ENCODE results near the gene CEACAM3. TPM values are rescaled to one million over a fixed set of nuclear protein-coding genes. Genes with fewer than 3 reads are reported as not detected.

CEACAM3 gene
- total RNA-seq = not detected

GRCh38 chr19:41796362-41796761, at the start of gene CEACAM3:
TSS of gene CEACAM3 (plus strand) at chr19:41796587. CDS start at chr19:41796678, 91 bp downstream.

GRCh38 chr19:41755328-41755913, 41.0 kb upstream of the CEACAM3 start, which contains the start of gene CEACAM6:
TSS of gene CEACAM6 (plus strand) at chr19:41755530. CDS start at chr19:41755639, 109 bp downstream.

GRCh38 chr19:41844601-41845000, 48.2 kb downstream of the CEACAM3 start, which contains the start of gene LYPD4:
TSS of gene LYPD4 (minus strand) at chr19:41844683. CDS start at chr19:41839285, 5,398 bp downstream.

GRCh38 chr19:41845001-41845050, 48.4 kb downstream of the CEACAM3 start, which contains the start of gene DMRTC2:
TSS of gene DMRTC2 (plus strand) at chr19:41845042. CDS start at chr19:41847429, 2,387 bp downstream.

GRCh38 chr19:41859618-41860418, 63.4 kb downstream of the CEACAM3 start, which contains the start of gene RPS19:
TSS of gene RPS19 (plus strand) at chr19:41860255. CDS start at chr19:41860775, 520 bp downstream.

Other genes with a start within 250 kb of the CEACAM3 start
- 1.3 TPM for gene CEACAM21, start 220.4 kb upstream of the CEACAM3 start, total RNA-seq
- gene CEACAM4, start 169.5 kb upstream of the CEACAM3 start, total RNA-seq = not detected
- gene CEACAM7, start 108.3 kb upstream of the CEACAM3 start, total RNA-seq = not detected
- gene CEACAM5, start 88.0 kb upstream of the CEACAM3 start, total RNA-seq = not detected
- gene CEACAM6, start 41.1 kb upstream of the CEACAM3 start, total RNA-seq = not detected
- gene LYPD4, start 48.1 kb downstream of the CEACAM3 start, total RNA-seq = not detected
- not detected for gene DMRTC2, start 48.5 kb downstream of the CEACAM3 start, total RNA-seq
- gene RPS19, start 63.7 kb downstream of the CEACAM3 start, total RNA-seq = 374 TPM
- gene CD79A, start 80.7 kb downstream of the CEACAM3 start, total RNA-seq = not detected
- 24.4 TPM for gene ARHGEF1, start 86.6 kb downstream of the CEACAM3 start, total RNA-seq
- gene ERFL, start 131.9 kb downstream of the CEACAM3 start, total RNA-seq = not detected
- 77.9 TPM for gene RABAC1, start 162.7 kb downstream of the CEACAM3 start, total RNA-seq
- 217 TPM for gene ATP1A3, start 197.6 kb downstream of the CEACAM3 start, total RNA-seq

Data from parietal lobe (tissue), 1 donor.